ENCODE measurements around the gene PADI4. TPM values are rescaled to one million over a fixed set of nuclear protein-coding genes. Genes with fewer than 3 reads are reported as not detected.

Gene PADI4
- total RNA-seq, 1 donor from 2014 or later = not detected

GRCh38 chr1:17280436-17280835 lies 27.6 kb upstream of the PADI4 start:
- Histone ChIP-seq H3K36me3 (ENCODE audit: control insufficient read depth, insufficient read depth, low read length) (no peaks in the 10 kb centered on the region), H3K4me3 (ENCODE audit: low read depth, low read length) (no peak overlapping the region), H3K27me3 (ENCODE audit: control insufficient read depth, insufficient read depth, low read length) (peaks cover 15% of the 10 kb centered on the region)
- no peak for DNase-seq (ENCODE audit: low read depth)
- no peak for TF ChIP-seq CTCF (IDR thresholded peaks at IDR 0.05; ENCODE audit: insufficient read depth, low read length, poor library complexity, severe bottlenecking)

GRCh38 chr1:17280894-17281293 lies 27.1 kb upstream of the PADI4 start:
- no peak for TF ChIP-seq CTCF (IDR thresholded peaks at IDR 0.05; ENCODE audit: insufficient read depth, low read length, poor library complexity, severe bottlenecking)
- Histone ChIP-seq H3K27me3 (ENCODE audit: control insufficient read depth, insufficient read depth, low read length) (peaks cover 15% of the 10 kb centered on the region), H3K36me3 (ENCODE audit: control insufficient read depth, insufficient read depth, low read length) (no peaks in the 10 kb centered on the region), H3K4me3 (ENCODE audit: low read depth, low read length) (no peak overlapping the region)
- DNase-seq (ENCODE audit: low read depth) = no peak

- no peaks in the 10 kb centered on the region for H3K36me3 ChIP-seq (ENCODE audit: control insufficient read depth, insufficient read depth, low read length)
- DNase-seq (ENCODE audit: low read depth) = no peak
- no peak overlapping the region for H3K4me3 ChIP-seq (ENCODE audit: low read depth, low read length)
- no peak for TF ChIP-seq CTCF (IDR thresholded peaks at IDR 0.05; ENCODE audit: insufficient read depth, low read length, poor library complexity, severe bottlenecking)
- H3K27me3 ChIP-seq (ENCODE audit: control insufficient read depth, insufficient read depth, low read length) = peaks cover 15% of the 10 kb centered on the region
Measured at GRCh38 chr1:17281775-17282181, 26.2 kb upstream of the PADI4 start.

GRCh38 chr1:17282836-17283235 lies 25.2 kb upstream of the PADI4 start:
- TF ChIP-seq CTCF (IDR thresholded peaks at IDR 0.05; ENCODE audit: insufficient read depth, low read length, poor library complexity, severe bottlenecking) = no peak
- H3K4me3 ChIP-seq (ENCODE audit: low read depth, low read length) = no peak overlapping the region
- no peaks in the 10 kb centered on the region for H3K36me3 ChIP-seq (ENCODE audit: control insufficient read depth, insufficient read depth, low read length)
- H3K27me3 ChIP-seq (ENCODE audit: control insufficient read depth, insufficient read depth, low read length) = peaks cover 15% of the 10 kb centered on the region
- DNase-seq (ENCODE audit: low read depth) = no peak

- TF ChIP-seq CTCF (IDR thresholded peaks at IDR 0.05; ENCODE audit: insufficient read depth, low read length, poor library complexity, severe bottlenecking) = no peak
Measured at GRCh38 chr1:17286646-17287045, 21.4 kb upstream of the PADI4 start.

GRCh38 chr1:17287130-17287776 lies 20.7 kb upstream of the PADI4 start:
- no peak for DNase-seq (ENCODE audit: low read depth)
- no peak for TF ChIP-seq CTCF (IDR thresholded peaks at IDR 0.05; ENCODE audit: insufficient read depth, low read length, poor library complexity, severe bottlenecking)

More at GRCh38 chr1:17286646-17287045, 21.4 kb upstream of the PADI4 start:
- Histone ChIP-seq H3K36me3 (ENCODE audit: control insufficient read depth, insufficient read depth, low read length) (no peaks in the 10 kb centered on the region), H3K27me3 (ENCODE audit: control insufficient read depth, insufficient read depth, low read length) (peaks cover 13% of the 10 kb centered on the region), H3K4me3 (ENCODE audit: low read depth, low read length) (no peak overlapping the region)
- DNase-seq (ENCODE audit: low read depth) = no peak

More at GRCh38 chr1:17287130-17287776, 20.7 kb upstream of the PADI4 start:
- Histone ChIP-seq H3K27me3 (ENCODE audit: control insufficient read depth, insufficient read depth, low read length) (peaks cover 13% of the 10 kb centered on the region), H3K36me3 (ENCODE audit: control insufficient read depth, insufficient read depth, low read length) (no peaks in the 10 kb centered on the region), H3K4me3 (ENCODE audit: low read depth, low read length) (no peak overlapping the region)

All from kidney epithelial cell (primary cell).